ENCODE measurements around the gene FRAT2. TPM values are rescaled to one million over a fixed set of nuclear protein-coding genes. Genes with fewer than 3 reads are reported as not detected.

The FRAT2 gene
- polyA plus RNA-seq, 3 donors, result 29.4 to 62.4 (median 37.9) TPM

GRCh38 chr10:97329766-97330165, 4.8 kb downstream of the FRAT2 start:
- H3K4me3 ChIP-seq (replicated peaks in 1 of 3; ENCODE audit: low read depth in 2 of 3, low read length in 3 of 3), result peak overlapping the region in 2 of 3 experiments; percentile 90 to 99
- Mint-ChIP-seq H3K4me3 (peak overlapping the region; percentile 98 to 99), H3K27ac (peak overlapping the region; percentile 57 to 90 (median 74)), H3K4me1 (peaks cover 76% of the 10 kb centered on the region), H3K27me3 (ENCODE audit: low read depth in 3 of 3) (peaks cover 0 to 3% (median 0%) of the 10 kb centered on the region in 3 donors), H3K9me3 (peaks cover 0 to 6% (median 2%) of the 10 kb centered on the region in 7 donors), H3K36me3 (peaks cover 63 to 80% of the 10 kb centered on the region in 2 donors)
- H3K27me3 ChIP-seq (ENCODE audit: control insufficient read depth in 2 of 2, insufficient read depth in 2 of 2, low read length in 2 of 2), result no peaks in the 10 kb centered on the region
- intact Hi-C loops (cut with micrococcal nuclease), result loop anchor here (1.0 to 10.0 kb wide), 6 partner anchors 8 to 165 kb away; partner anchors contain the start of genes ARHGAP19 (in 1 of the 2), MMS19 (in 1 of the 2), PGAM1 (in 1 of the 2) and UBTD1 (in 1 of the 2)
- peaks cover 51 to 60% of the 10 kb centered on the region in 2 donors for H3K4me1 ChIP-seq (ENCODE audit: control insufficient read depth in 1 of 2, insufficient read depth in 2 of 2, low read length in 2 of 2)
- no peak overlapping the region for H2AFZ ChIP-seq (ENCODE audit: insufficient read depth, low read depth, low read length, poor library complexity, severe bottlenecking)
- H3K36me3 ChIP-seq (replicated peaks in 1 of 2; ENCODE audit: control insufficient read depth in 1 of 2, insufficient read depth in 2 of 2, low read length in 2 of 2), result peaks cover 17 to 65% of the 10 kb centered on the region in 2 donors
- H4K20me1 ChIP-seq (ENCODE audit: insufficient read depth, low read length), result peaks cover 92% of the 10 kb centered on the region
- DNase-seq, result no peak
- no peaks in the 10 kb centered on the region for H3K9me3 ChIP-seq (replicated peaks in 1 of 2; ENCODE audit: control insufficient read depth in 1 of 2, insufficient read depth in 1 of 2, low read length in 2 of 2)
- H3K9ac ChIP-seq (ENCODE audit: insufficient read depth, low read length, poor library complexity, severe bottlenecking), result peak overlapping the region; percentile 87
- WGBS (ENCODE audit: insufficient coverage), result 54% methylated on average over 3 of the region's 5 CpGs
- no peak for TF ChIP-seq CTCF (IDR thresholded peaks at IDR 0.05)
- peak overlapping the region; percentile 82 for H3K4me2 ChIP-seq (replicated peaks; ENCODE audit: extremely low read depth, low read length, poor library complexity, severe bottlenecking)
- H3K27ac ChIP-seq (ENCODE audit: low read depth in 1 of 2, low read length in 2 of 2), result peak overlapping the region in 1 of 2 donors; percentile 71
- H3K79me2 ChIP-seq (ENCODE audit: insufficient read depth, low read length), result peaks cover 94% of the 10 kb centered on the region

GRCh38 chr10:97328646-97329453, 5.7 kb downstream of the FRAT2 start:
- H3K36me3 ChIP-seq (replicated peaks in 1 of 2; ENCODE audit: control insufficient read depth in 1 of 2, insufficient read depth in 2 of 2, low read length in 2 of 2), result peaks cover 17 to 65% of the 10 kb centered on the region in 2 donors
- intact Hi-C loops (cut with micrococcal nuclease), result no loop called here
- H3K79me2 ChIP-seq (ENCODE audit: insufficient read depth, low read length), result peaks cover 93% of the 10 kb centered on the region
- no peak overlapping the region for H3K9ac ChIP-seq (ENCODE audit: insufficient read depth, low read length, poor library complexity, severe bottlenecking)
- peak overlapping the region in 1 of 3 experiments; percentile 99 for H3K4me3 ChIP-seq (replicated peaks in 1 of 3; ENCODE audit: low read depth in 2 of 3, low read length in 3 of 3)
- peak overlapping the region in 1 of 2 donors; percentile 71 for H3K27ac ChIP-seq (ENCODE audit: low read depth in 1 of 2, low read length in 2 of 2)
- no peaks in the 10 kb centered on the region for H3K27me3 ChIP-seq (ENCODE audit: control insufficient read depth in 2 of 2, insufficient read depth in 2 of 2, low read length in 2 of 2)
- H3K27ac Mint-ChIP-seq, result peak overlapping the region; percentile 46 to 87 (median 86)
- peak overlapping the region; percentile 82 for H3K4me2 ChIP-seq (replicated peaks; ENCODE audit: extremely low read depth, low read length, poor library complexity, severe bottlenecking)
- peaks cover 100% of the 10 kb centered on the region for H4K20me1 ChIP-seq (ENCODE audit: insufficient read depth, low read length)
- H3K9me3 Mint-ChIP-seq, result peaks cover 0 to 7% (median 2%) of the 10 kb centered on the region in 7 donors
- peaks cover 0 to 3% (median 0%) of the 10 kb centered on the region in 3 donors for H3K27me3 Mint-ChIP-seq (ENCODE audit: low read depth in 3 of 3)
- H3K4me1 Mint-ChIP-seq, result peaks cover 77% of the 10 kb centered on the region
- peaks cover 51 to 60% of the 10 kb centered on the region in 2 donors for H3K4me1 ChIP-seq (ENCODE audit: control insufficient read depth in 1 of 2, insufficient read depth in 2 of 2, low read length in 2 of 2)
- DNase-seq, result no peak
- no CpG with 5 or more reads among the region's 3 CpGs for WGBS (ENCODE audit: insufficient coverage)
- no peaks in the 10 kb centered on the region for H3K9me3 ChIP-seq (replicated peaks in 1 of 2; ENCODE audit: control insufficient read depth in 1 of 2, insufficient read depth in 1 of 2, low read length in 2 of 2)
- H3K4me3 Mint-ChIP-seq, result peak overlapping the region in 1 of 2 donors; percentile 61
- peaks cover 63 to 80% of the 10 kb centered on the region in 2 donors for H3K36me3 Mint-ChIP-seq
- no peak overlapping the region for H2AFZ ChIP-seq (ENCODE audit: insufficient read depth, low read depth, low read length, poor library complexity, severe bottlenecking)
- no peak for TF ChIP-seq CTCF (IDR thresholded peaks at IDR 0.05)
